Liver (tissue), 9 donors: Measurements from ENCODE around the gene PTPRN2. TPM values are rescaled to one million over a fixed set of nuclear protein-coding genes. Genes with fewer than 3 reads are reported as not detected.

Experiments used
- DNase-seq: peaks from one replicate; pipeline ENCODE4 v3.0.0-alpha.2; 2017; ENCODE audit warnings: low spot score
- H3K27ac ChIP-seq, 2 donors: one replicate each; pipeline ENCODE4 v1.7.0; 2013; ENCODE audit warnings: inconsistent platforms in 2 of 2, low read length in 2 of 2, control low read depth in 1 of 2, low read depth in 1 of 2, mild to moderate bottlenecking in 1 of 2
- H3K27me3 ChIP-seq, 4 donors: one replicate each; pipeline versions ENCODE4 v1.6.1 to v1.7.0; 2013; ENCODE audit warnings: low read length in 3 of 4, inconsistent platforms in 1 of 4, mild to moderate bottlenecking in 1 of 4, moderate library complexity in 1 of 4; ENCODE audit not compliant: control insufficient read depth in 4 of 4, insufficient read depth in 4 of 4
- H3K36me3 ChIP-seq, 4 donors: one replicate each; pipeline versions ENCODE4 v1.6.1 to v1.7.0; 2013; ENCODE audit warnings: low read length in 3 of 4, mild to moderate bottlenecking in 3 of 4, low read depth in 1 of 4, moderate library complexity in 1 of 4; ENCODE audit not compliant: control insufficient read depth in 4 of 4, insufficient read depth in 3 of 4
- H3K4me1 ChIP-seq, 4 donors: one replicate each; pipeline versions ENCODE4 v1.6.1 to v1.7.0; 2013; ENCODE audit warnings: low read length in 3 of 4, mild to moderate bottlenecking in 3 of 4, moderate library complexity in 1 of 4; ENCODE audit not compliant: control insufficient read depth in 4 of 4, insufficient read depth in 4 of 4
- H3K4me3 ChIP-seq, 3 donors: one replicate each; pipeline versions ENCODE4 v1.6.1 to v1.7.0; 2013; ENCODE audit warnings: low read length in 3 of 3, control low read depth in 1 of 3, low read depth in 1 of 3, mild to moderate bottlenecking in 1 of 3
- H3K9ac ChIP-seq, 2 donors: one replicate each; pipeline ENCODE4 v1.7.0; 2013; ENCODE audit warnings: low read length in 2 of 2, mild to moderate bottlenecking in 2 of 2, moderate library complexity in 2 of 2, control low read depth in 1 of 2, low read depth in 1 of 2
- H3K9me3 ChIP-seq, 4 donors: one replicate each; pipeline versions ENCODE4 v1.6.1 to v1.7.0; 2013; ENCODE audit warnings: low read length in 3 of 4; ENCODE audit not compliant: control insufficient read depth in 4 of 4
- EGR1 ChIP-seq, 2 donors: IDR thresholded peaks; 2 replicates each; pipeline ENCODE4 v1.6.1; 2016 to 2018; ENCODE audit warnings: antibody characterized with exemption in 2 of 2, low read depth in 2 of 2
- FOXA1 ChIP-seq: IDR thresholded peaks from 2 replicates; pipeline ENCODE4 v1.6.1; 2016; ENCODE audit warnings: antibody characterized with exemption
- FOXA2 ChIP-seq: IDR thresholded peaks from 2 replicates; pipeline ENCODE4 v1.6.1; 2016; ENCODE audit warnings: antibody characterized with exemption
- GABPA ChIP-seq, 2 donors: IDR thresholded peaks in 1 of 2; conservative IDR thresholded peaks in 1 of 2; 2 replicates each; pipeline ENCODE4 v1.6.1; 2016; ENCODE audit warnings: antibody characterized with exemption in 2 of 2, mild to moderate bottlenecking in 1 of 2, moderate library complexity in 1 of 2
- HNF4A ChIP-seq, 2 donors: conservative IDR thresholded peaks; 2 replicates each; pipeline ENCODE4 v1.6.1; 2016; ENCODE audit warnings: antibody characterized with exemption in 2 of 2, mild to moderate bottlenecking in 2 of 2
- JUND ChIP-seq, 2 donors: IDR thresholded peaks; 2 replicates each; pipeline ENCODE4 v1.6.1; 2016; ENCODE audit warnings: antibody characterized with exemption in 2 of 2
- NR2F2 ChIP-seq: IDR thresholded peaks from 2 replicates; pipeline ENCODE4 v1.6.1; 2016; ENCODE audit warnings: antibody characterized with exemption
- RXRA ChIP-seq, 2 donors: IDR thresholded peaks; 2 replicates each; pipeline ENCODE4 v1.6.1; 2017 to 2018; ENCODE audit warnings: antibody characterized with exemption in 2 of 2, mild to moderate bottlenecking in 1 of 2
- SP1 ChIP-seq: IDR thresholded peaks from 2 replicates; pipeline ENCODE4 v1.6.1; 2018; ENCODE audit warnings: antibody characterized with exemption, mild to moderate bottlenecking
- TAF1 ChIP-seq: conservative IDR thresholded peaks from 2 replicates; pipeline ENCODE4 v1.6.1; 2016; ENCODE audit warnings: antibody characterized with exemption, mild to moderate bottlenecking
- YY1 ChIP-seq: IDR thresholded peaks from 2 replicates; pipeline ENCODE4 v1.6.1; 2016; ENCODE audit warnings: antibody characterized with exemption, mild to moderate bottlenecking
- WGBS: extraction: QIAGEN DNeasy Blood & Tissue Kit; methylation state at CpG from one replicate; pipeline ENCODE4 v1.1.7; 2013; 5-methylcytosine and 5-hydroxymethylcytosine counted together
- polyA plus RNA-seq, 2 donors: library from polyadenylated mRNA; stranded (reverse) in 1 of 2; unstranded in 1 of 2; fragments of 200-250 nt in 1 of 2; fragments of >200 nt in 1 of 2; fragmentation: Nextera tagmentation in 1 of 2; extraction: Ambion mirVana in 1 of 2; gene quantifications; one replicate each; pipeline versions ENCODE4 v1.2.1 to v1.2.3, GENCODE V29; 2013 to 2015
- total RNA-seq, 2 donors: library from RNA; depleted of rRNA; stranded (reverse); fragments of >200 nt; gene quantifications; one replicate each; pipeline ENCODE4 v1.2.3, GENCODE V29; 2014
- TF ChIP-seq, protein P1 (sequence below): IDR thresholded peaks from 2 replicates; pipeline ENCODE4 v1.6.1; 2016; ENCODE audit warnings: antibody characterized with exemption
- TF ChIP-seq, protein P2 (sequence below): fragments of 150-350 bp; IDR thresholded peaks from 2 replicates; pipeline ENCODE4 v1.5.1; 2017; ENCODE audit warnings: improper control_type of control experiment, low read depth, low read length; ENCODE audit not compliant: missing input control
- donor health status: healthy.
- donor health status: healthy.
- donor health status: healthy.
- donor health status: healthy.
- donor health status: healthy.

PTPRN2 gene
- total and polyA plus RNA-seq, 4 donors, result 0.75 to 1.9 (median 1.1) TPM

DNA sequence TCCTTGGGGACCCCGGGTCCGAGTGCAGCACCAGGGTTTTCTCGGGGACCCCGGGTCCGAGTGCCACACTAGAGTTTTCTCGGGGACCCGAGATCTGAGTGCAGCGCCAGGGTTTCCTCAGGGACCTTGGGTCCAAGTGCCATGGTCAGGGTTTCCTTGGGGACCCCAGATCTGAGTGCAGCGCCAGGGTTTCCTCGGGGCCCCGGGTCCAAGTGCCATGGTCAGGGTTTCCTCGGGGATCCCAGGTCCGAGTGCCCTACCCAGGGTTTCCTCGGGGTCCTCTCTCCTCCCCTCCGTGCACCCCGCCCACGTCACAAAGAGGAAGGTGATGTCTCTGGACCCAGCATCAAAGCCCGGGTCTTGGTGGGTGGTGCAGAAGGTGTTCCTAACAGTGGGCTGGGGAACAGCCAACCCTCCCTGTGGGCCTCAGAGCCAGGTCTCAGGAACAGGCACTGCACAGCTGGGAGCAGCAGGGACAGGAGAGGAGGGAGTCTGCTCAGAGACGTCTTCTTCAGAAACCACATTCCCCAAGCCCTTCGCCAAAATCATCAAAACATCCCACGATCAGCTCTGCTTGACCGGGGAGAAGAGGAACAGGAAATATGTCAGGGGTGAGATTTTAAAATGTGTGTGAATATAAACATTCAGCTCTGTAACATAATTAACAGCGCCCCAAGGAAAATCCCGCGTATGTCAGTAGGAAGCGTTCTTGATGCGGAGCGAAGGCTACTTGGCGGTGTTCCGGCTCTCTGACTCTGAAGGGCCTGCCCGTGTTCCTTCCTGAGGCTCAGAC lies 710.1 kb downstream of the PTPRN2 start:
- no peak for DNase-seq
- Histone ChIP-seq H3K9me3 (no peaks in the 10 kb centered on the region), H3K27me3 (peaks cover 0 to 3% (median 0%) of the 10 kb centered on the region in 4 donors), H3K4me1 (peaks cover 0 to 8% (median 5%) of the 10 kb centered on the region in 4 donors), H3K9ac (no peak overlapping the region), H3K4me3 (no peak overlapping the region), H3K27ac (no peak overlapping the region), H3K36me3 (no peaks in the 10 kb centered on the region)
- 82% methylated on average over 31 of the region's 31 CpGs for WGBS
- TF ChIP-seq RXRA (IDR thresholded peaks at IDR 0.05), result no peak
- no peak for TF ChIP-seq YY1
- no peak for TF ChIP-seq TAF1
- TF ChIP-seq, protein P1, sequence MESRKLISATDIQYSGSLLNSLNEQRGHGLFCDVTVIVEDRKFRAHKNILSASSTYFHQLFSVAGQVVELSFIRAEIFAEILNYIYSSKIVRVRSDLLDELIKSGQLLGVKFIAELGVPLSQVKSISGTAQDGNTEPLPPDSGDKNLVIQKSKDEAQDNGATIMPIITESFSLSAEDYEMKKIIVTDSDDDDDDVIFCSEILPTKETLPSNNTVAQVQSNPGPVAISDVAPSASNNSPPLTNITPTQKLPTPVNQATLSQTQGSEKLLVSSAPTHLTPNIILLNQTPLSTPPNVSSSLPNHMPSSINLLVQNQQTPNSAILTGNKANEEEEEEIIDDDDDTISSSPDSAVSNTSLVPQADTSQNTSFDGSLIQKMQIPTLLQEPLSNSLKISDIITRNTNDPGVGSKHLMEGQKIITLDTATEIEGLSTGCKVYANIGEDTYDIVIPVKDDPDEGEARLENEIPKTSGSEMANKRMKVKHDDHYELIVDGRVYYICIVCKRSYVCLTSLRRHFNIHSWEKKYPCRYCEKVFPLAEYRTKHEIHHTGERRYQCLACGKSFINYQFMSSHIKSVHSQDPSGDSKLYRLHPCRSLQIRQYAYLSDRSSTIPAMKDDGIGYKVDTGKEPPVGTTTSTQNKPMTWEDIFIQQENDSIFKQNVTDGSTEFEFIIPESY, result no peak
- TF ChIP-seq GABPA (IDR thresholded peaks at IDR 0.05 in 1 of 2, conservative IDR thresholded peaks at IDR 0.05 in 1 of 2), result no peak
- TF ChIP-seq JUND (IDR thresholded peaks at IDR 0.05), result no peak
- no peak for TF ChIP-seq HNF4A (conservative IDR thresholded peaks at IDR 0.05)
- TF ChIP-seq FOXA2, result no peak

DNA sequence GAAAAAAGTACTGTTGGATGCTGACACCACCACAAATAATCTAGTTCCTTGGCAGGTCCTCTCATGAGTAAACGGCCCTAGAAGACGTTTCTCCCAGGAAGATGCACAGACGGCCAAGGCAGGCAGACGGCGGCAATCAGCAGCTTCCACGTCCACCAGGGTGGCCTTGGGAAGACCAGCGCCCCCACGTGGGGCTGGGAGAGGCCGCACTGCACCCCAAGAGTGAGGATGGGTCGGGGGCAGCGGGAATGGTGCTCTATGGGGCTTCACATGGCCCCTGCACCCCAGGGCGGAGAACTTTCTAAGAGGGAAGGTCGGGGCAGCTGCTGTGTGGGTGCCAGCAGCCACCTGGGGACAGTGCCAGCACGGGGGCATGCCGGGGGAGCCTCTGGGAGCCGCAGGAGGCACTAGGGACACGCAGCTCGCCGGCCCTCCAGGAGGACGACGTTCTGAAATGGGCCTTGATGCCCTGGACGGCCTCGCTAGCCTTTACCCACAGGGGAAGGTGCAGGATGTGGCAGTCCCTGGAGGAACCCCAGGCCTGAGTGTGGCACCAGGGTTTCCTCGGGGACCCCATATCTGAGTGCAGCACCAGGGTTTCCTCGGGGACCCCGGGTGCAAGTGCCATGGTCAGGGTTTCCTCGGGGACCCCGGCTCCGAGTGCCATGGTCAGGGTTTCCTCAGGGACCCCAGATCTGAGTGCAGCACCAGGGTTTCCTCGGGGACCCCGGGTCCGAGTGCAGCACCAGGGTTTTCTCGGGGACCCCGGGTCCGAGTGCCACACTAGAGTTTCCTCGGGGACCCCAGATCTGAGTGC lies 710.9 kb downstream of the PTPRN2 start:
- Histone ChIP-seq H3K36me3 (no peaks in the 10 kb centered on the region), H3K9ac (no peak overlapping the region), H3K27me3 (peaks cover 0 to 3% (median 0%) of the 10 kb centered on the region in 4 donors), H3K9me3 (no peaks in the 10 kb centered on the region), H3K27ac (no peak overlapping the region), H3K4me3 (no peak overlapping the region), H3K4me1 (peaks cover 0 to 8% (median 5%) of the 10 kb centered on the region in 4 donors)
- TF ChIP-seq, protein P2, sequence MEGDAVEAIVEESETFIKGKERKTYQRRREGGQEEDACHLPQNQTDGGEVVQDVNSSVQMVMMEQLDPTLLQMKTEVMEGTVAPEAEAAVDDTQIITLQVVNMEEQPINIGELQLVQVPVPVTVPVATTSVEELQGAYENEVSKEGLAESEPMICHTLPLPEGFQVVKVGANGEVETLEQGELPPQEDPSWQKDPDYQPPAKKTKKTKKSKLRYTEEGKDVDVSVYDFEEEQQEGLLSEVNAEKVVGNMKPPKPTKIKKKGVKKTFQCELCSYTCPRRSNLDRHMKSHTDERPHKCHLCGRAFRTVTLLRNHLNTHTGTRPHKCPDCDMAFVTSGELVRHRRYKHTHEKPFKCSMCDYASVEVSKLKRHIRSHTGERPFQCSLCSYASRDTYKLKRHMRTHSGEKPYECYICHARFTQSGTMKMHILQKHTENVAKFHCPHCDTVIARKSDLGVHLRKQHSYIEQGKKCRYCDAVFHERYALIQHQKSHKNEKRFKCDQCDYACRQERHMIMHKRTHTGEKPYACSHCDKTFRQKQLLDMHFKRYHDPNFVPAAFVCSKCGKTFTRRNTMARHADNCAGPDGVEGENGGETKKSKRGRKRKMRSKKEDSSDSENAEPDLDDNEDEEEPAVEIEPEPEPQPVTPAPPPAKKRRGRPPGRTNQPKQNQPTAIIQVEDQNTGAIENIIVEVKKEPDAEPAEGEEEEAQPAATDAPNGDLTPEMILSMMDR, result no peak
- TF ChIP-seq EGR1 (IDR thresholded peaks at IDR 0.05; ENCODE audit: low read depth in 2 of 2) (no peak), JUND (IDR thresholded peaks at IDR 0.05) (no peak), SP1 (no peak), FOXA1 (no peak), GABPA (IDR thresholded peaks at IDR 0.05 in 1 of 2, conservative IDR thresholded peaks at IDR 0.05 in 1 of 2) (no peak), NR2F2 (no peak)
- WGBS, result 80% methylated on average over 36 of the region's 36 CpGs
- DNase-seq, result no peak
